ENCODE measurements around the gene CD6. TPM values are rescaled to one million over a fixed set of nuclear protein-coding genes. Genes with fewer than 3 reads are reported as not detected.

The CD6 gene
- total RNA-seq, 1 experiment from 2014 or later, result 0.23 TPM

GRCh38 chr11:61045271-61045670, 73.8 kb downstream of the CD6 start:
- Histone ChIP-seq H3K4me3 (ENCODE audit: low read depth, low read length) (no peak overlapping the region), H3K27me3 (replicated peaks; ENCODE audit: control insufficient read depth, insufficient read depth, low read length) (no peaks in the 10 kb centered on the region; the same call in none of the 2 replicates), H3K4me1 (peaks cover 4% of the 10 kb centered on the region; the same call in 1 of the 2 replicates), H3K36me3 (ENCODE audit: control insufficient read depth, insufficient read depth, low read length) (no peaks in the 10 kb centered on the region), H3K9me3 (no peaks in the 10 kb centered on the region)
- H3K27ac Mint-ChIP-seq (ENCODE audit: unreplicated experiment), result no peak overlapping the region
- no peak for DNase-seq
- BruUV-seq (replicated peaks), result no TSS peak
- peaks cover 17% of the 10 kb centered on the region for H3K27me3 Mint-ChIP-seq (ENCODE audit: insufficient read depth, unreplicated experiment)
- intact Hi-C loops (cut with micrococcal nuclease; ENCODE audit: unreplicated experiment), result no loop called here
- no peak overlapping the region for H3K4me3 Mint-ChIP-seq (ENCODE audit: unreplicated experiment)
- CTCF ChIA-PET, result no interaction called here
- H3K36me3 Mint-ChIP-seq (ENCODE audit: insufficient read depth, unreplicated experiment), result no peaks in the 10 kb centered on the region
- POLR2A ChIA-PET, result no interaction called here
- TF ChIP-seq CTCF (IDR thresholded peaks at IDR 0.05; ENCODE audit: insufficient read depth in 1 of 2, low read depth in 1 of 2, low read length in 1 of 2, severe bottlenecking in 1 of 2, unreplicated experiment in 1 of 2), result no peak
- H3K9me3 Mint-ChIP-seq (ENCODE audit: unreplicated experiment), result no peaks in the 10 kb centered on the region
- no peaks in the 10 kb centered on the region for H3K4me1 Mint-ChIP-seq (ENCODE audit: low read depth, unreplicated experiment)

- DNase-seq, result no peak
- Histone ChIP-seq H3K36me3 (ENCODE audit: control insufficient read depth, insufficient read depth, low read length) (no peaks in the 10 kb centered on the region), H3K4me3 (ENCODE audit: low read depth, low read length) (no peak overlapping the region), H3K4me1 (peaks cover 3% of the 10 kb centered on the region; the same call in 1 of the 2 replicates), H3K9me3 (peaks cover 8% of the 10 kb centered on the region; the same call in 1 of the 2 replicates), H3K27me3 (replicated peaks; ENCODE audit: control insufficient read depth, insufficient read depth, low read length) (no peaks in the 10 kb centered on the region; the same call in none of the 2 replicates)
- Mint-ChIP-seq H3K27me3 (ENCODE audit: insufficient read depth, unreplicated experiment) (peaks cover 17% of the 10 kb centered on the region), H3K4me3 (ENCODE audit: unreplicated experiment) (no peak overlapping the region), H3K36me3 (ENCODE audit: insufficient read depth, unreplicated experiment) (no peaks in the 10 kb centered on the region), H3K9me3 (ENCODE audit: unreplicated experiment) (no peaks in the 10 kb centered on the region), H3K27ac (ENCODE audit: unreplicated experiment) (no peak overlapping the region), H3K4me1 (ENCODE audit: low read depth, unreplicated experiment) (no peaks in the 10 kb centered on the region)
- ChIA-PET CTCF (no interaction called here), POLR2A (no interaction called here)
- BruUV-seq (replicated peaks), result no TSS peak
- intact Hi-C loops (cut with micrococcal nuclease; ENCODE audit: unreplicated experiment), result no loop called here
- TF ChIP-seq CTCF (IDR thresholded peaks at IDR 0.05; ENCODE audit: insufficient read depth in 1 of 2, low read depth in 1 of 2, low read length in 1 of 2, severe bottlenecking in 1 of 2, unreplicated experiment in 1 of 2), result no peak
Observed at GRCh38 chr11:61046833-61047232, 75.4 kb downstream of the CD6 start.

- ChIA-PET POLR2A (no interaction called here), CTCF (no interaction called here)
- Histone ChIP-seq H3K9me3 (peaks cover 8% of the 10 kb centered on the region; the same call in 1 of the 2 replicates), H3K4me1 (no peaks in the 10 kb centered on the region), H3K4me3 (ENCODE audit: low read depth, low read length) (no peak overlapping the region), H3K27me3 (replicated peaks; ENCODE audit: control insufficient read depth, insufficient read depth, low read length) (no peaks in the 10 kb centered on the region; the same call in none of the 2 replicates), H3K36me3 (ENCODE audit: control insufficient read depth, insufficient read depth, low read length) (no peaks in the 10 kb centered on the region)
- BruUV-seq (replicated peaks), result no TSS peak
- peaks cover 17% of the 10 kb centered on the region for H3K27me3 Mint-ChIP-seq (ENCODE audit: insufficient read depth, unreplicated experiment)
- no peak overlapping the region for H3K27ac Mint-ChIP-seq (ENCODE audit: unreplicated experiment)
- DNase-seq, result no peak
- no peak overlapping the region for H3K4me3 Mint-ChIP-seq (ENCODE audit: unreplicated experiment)
- no peaks in the 10 kb centered on the region for H3K36me3 Mint-ChIP-seq (ENCODE audit: insufficient read depth, unreplicated experiment)
- intact Hi-C loops (cut with micrococcal nuclease; ENCODE audit: unreplicated experiment), result no loop called here
- H3K9me3 Mint-ChIP-seq (ENCODE audit: unreplicated experiment), result no peaks in the 10 kb centered on the region
- H3K4me1 Mint-ChIP-seq (ENCODE audit: low read depth, unreplicated experiment), result no peaks in the 10 kb centered on the region
- no peak for TF ChIP-seq CTCF (IDR thresholded peaks at IDR 0.05; ENCODE audit: insufficient read depth in 1 of 2, low read depth in 1 of 2, low read length in 1 of 2, severe bottlenecking in 1 of 2, unreplicated experiment in 1 of 2)
Observed at GRCh38 chr11:61048368-61049062, 77.0 kb downstream of the CD6 start.
